Stimulated activated CD8-positive, alpha-beta memory T cell treated with anti-CD3 and anti-CD28 coated beads, Interleukin-12 subunit alpha, Interleukin-12 subunit beta, amount 100 ng/mL, for 1 hour (primary cell): Measurements from ENCODE around the gene EFCAB6.

Experiments used
- DNase-seq: peaks from one replicate; pipeline ENCODE4 v3.0.0-alpha.2; 2020; ENCODE audit warnings: low read depth

The EFCAB6 gene

GRCh38 chr22:43744700-43745410 lies 67.2 kb downstream of the EFCAB6 start:
- DNase-seq, result no peak

DNA sequence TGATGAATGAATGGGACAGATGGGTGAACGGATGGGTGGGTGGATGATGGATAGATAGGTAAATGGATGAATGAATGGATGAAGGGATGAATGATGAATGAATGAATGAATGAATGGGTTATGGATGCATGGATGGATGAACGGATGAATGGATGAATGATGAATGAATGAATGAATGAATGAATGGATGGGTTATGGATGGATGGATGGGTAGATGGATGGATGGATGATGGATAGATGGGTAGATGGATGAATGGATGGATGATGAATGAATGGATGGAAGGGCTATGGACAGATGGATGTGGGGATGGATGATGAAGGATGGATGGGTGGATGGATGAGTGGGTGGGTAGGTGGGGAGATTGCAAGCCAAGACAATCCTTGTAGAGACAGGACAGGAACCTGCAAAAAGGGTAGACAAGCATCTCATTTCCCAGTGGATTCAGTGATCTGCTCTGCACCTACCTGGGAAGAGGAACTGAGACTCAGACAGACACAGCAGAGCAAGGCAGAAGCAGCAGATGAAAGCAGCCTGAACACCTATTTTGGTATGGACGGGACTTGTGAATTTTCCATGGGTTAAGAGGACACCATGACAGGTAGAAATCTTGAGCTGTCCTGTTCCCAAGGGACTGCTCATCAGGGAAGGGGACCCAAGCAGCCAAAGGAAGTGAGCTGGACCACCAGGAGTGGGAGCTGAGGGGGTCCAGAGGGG lies 68.0 kb downstream of the EFCAB6 start:
- DNase-seq, result no peak

DNA sequence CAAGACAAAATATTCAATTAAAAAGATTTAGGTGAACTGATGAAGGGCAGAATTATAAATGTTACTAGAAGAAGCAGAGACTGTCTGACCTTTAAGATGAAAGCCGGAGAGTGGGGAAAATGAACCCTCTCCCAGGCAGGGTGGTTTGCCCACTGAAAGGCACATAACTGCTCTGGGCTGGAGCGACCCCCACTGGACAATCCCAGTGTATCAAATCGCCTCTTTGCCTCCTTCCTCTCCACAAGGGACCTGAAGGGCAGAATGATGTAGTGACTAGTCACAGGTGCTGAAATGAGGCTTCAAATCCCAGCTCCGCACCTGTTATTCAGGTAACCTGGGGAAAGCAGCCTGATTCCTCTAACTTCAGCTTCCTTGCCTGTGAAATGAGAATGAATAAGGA lies 69.0 kb downstream of the EFCAB6 start:
- DNase-seq, result no peak

DNA sequence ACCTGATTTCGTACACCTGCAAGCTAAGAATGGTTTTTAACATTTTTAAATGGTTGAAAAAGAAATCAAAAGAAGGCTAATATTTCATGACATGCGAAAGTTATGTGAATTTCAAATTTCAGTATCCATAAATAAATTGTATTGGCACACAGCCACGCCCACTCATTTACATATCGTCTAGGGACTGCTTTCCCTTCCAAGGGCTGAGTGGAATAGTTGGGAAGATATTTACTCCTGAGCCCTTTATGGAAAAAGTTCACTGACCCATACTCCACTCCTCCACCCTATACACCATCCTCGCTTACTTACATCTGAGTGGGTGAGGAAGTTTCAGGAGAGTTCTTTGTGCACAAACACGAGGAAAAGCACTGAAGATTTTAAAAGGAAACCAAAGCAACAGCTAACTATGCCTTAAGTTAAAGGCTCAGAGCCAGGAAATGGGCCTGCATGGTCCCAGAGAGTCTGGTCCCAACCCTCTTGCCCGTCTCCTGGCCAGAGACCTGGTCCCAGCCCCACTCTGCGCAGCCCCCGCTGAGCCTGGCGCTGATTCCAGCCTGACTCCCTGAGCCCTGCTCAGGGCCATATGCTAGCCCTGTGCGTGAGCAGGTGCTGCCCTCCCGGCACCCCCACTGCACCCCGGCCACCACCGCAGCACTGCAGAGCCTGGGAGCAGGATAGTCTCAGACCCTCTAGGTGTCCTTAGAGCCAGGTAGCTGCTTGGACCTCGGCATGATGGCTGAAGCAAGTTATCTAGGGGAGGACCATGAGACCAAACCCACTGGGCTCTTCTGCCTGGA lies 69.8 kb downstream of the EFCAB6 start:
- DNase-seq, result no peak

- DNase-seq, result no peak
Observed at GRCh38 chr22:43740587-43741270, 71.4 kb downstream of the EFCAB6 start.

GRCh38 chr22:43739851-43740379 lies 72.2 kb downstream of the EFCAB6 start:
- DNase-seq, result no peak

GRCh38 chr22:43737150-43737828 lies 74.8 kb downstream of the EFCAB6 start:
- no peak for DNase-seq

GRCh38 chr22:43736651-43737050 lies 75.5 kb downstream of the EFCAB6 start:
- no peak for DNase-seq

- no peak for DNase-seq
Observed at GRCh38 chr22:43734370-43735150, 77.5 kb downstream of the EFCAB6 start.

GRCh38 chr22:43733138-43733537 lies 79.0 kb downstream of the EFCAB6 start:
- no peak for DNase-seq

- DNase-seq, result no peak
Observed at GRCh38 chr22:43731988-43732387, 80.1 kb downstream of the EFCAB6 start.

DNA sequence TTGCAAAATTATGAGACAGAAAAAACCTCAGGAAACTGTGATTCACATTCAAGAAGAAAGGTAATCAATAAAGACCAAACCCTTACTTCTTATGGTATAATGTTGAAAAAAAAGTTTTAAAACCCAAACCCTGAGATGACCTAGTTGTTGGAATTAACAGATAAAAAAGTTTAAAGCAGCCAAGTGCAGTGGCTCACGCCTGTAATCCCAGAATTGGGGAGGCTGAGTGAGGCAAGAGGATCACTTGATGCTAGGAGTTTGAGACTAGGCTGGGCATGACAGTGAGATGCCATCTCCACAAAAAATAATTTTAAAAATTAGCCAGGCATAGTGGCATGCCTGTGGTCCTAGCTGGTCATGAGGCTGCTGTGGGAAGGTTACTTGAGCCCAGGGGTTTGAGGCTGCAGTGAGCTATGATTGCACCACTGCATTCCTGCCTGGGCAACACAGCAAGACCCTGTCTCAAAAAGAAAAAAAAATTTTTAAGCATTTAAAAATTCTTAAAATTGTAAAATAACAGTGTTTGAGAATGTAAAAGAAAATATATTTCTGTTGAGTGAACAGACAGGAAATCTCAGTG lies 85.1 kb downstream of the EFCAB6 start:
- DNase-seq, result no peak

GRCh38 chr22:43726322-43726721 lies 85.8 kb downstream of the EFCAB6 start:
- DNase-seq, result no peak

DNA sequence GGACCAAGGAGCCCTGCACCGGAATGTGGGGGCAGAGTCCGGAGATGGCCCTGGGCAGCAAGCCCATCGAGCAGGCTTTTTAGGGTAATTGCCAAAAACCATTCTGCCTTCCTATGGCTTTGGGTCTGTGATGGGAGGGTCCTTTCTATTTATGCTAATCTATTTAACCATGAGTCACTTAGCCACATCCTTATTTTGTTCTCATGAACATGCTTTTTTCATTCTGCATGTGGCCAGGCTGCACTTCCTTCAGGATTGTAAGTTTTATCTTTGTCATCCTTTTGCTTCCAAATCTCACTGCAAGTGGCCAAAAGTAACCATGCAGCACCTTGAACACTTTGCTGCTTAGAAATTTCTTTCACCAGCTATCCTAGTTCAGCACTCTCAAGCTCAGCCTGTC lies 88.3 kb downstream of the EFCAB6 start:
- no peak for DNase-seq

DNA sequence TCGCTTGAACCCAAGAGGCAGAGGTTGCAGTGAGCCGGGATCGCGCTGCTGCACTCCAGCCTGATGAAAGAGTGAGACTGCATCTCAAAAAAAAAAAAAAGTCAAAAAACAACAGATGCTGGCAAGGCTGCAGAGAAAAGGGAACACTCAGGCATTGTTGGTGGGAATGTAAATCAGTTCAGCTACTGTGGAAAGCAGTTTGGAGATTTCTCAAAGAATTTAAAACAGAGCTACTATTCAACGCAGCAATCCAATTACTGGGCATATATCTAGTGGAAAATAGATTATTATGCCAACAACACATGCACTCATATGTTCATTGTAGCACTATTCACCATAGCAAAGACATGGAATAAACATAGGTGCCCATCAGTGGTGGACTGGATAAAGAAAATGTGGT lies 89.7 kb downstream of the EFCAB6 start:
- no peak for DNase-seq

- DNase-seq, result no peak
Observed at GRCh38 chr22:43720716-43721115, 91.4 kb downstream of the EFCAB6 start.

DNA sequence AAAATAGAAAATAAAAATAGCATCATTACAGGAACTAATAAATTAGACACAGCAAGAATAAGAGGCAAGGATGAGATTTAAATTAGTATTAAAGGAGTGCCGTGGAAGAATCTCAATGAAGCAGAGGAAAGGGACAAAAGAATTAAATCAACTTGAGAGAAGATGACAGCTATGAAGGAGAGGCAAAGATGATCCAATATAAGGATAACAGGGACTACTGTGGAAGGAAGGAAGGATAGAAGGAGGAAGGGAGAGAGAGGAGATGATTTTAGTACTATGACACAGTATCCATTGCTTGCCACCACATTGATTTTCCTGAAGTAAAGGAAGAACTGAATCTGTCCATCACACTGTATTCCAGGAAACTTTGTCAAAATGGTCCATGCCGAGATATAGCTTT lies 98.0 kb downstream of the EFCAB6 start:
- no peak for DNase-seq

- no peak for DNase-seq
Observed at GRCh38 chr22:43711681-43712080, 100.4 kb downstream of the EFCAB6 start.

GRCh38 chr22:43707648-43708047 lies 104.5 kb downstream of the EFCAB6 start:
- DNase-seq, result no peak

GRCh38 chr22:43706571-43707328 lies 105.4 kb downstream of the EFCAB6 start:
- no peak for DNase-seq
